HepG2 (cell line): Measurements from ENCODE around the gene ANAPC1. TPM values are rescaled to one million over a fixed set of nuclear protein-coding genes. Genes with fewer than 3 reads are reported as not detected.

Experiments used
- BCL6 ChIP-seq: IDR thresholded peaks from 2 replicates; pipeline ENCODE4 v1.6.1; 2016; ENCODE audit warnings: missing genetic modification reagents, missing compliant biosample characterization
- BRD4 ChIP-seq: sonication (generic); formaldehyde crosslinking; IDR thresholded peaks from 2 replicates; pipeline ENCODE4 v1.4.0; 2020; ENCODE audit warnings: missing genetic modification reagents
- KAT8 ChIP-seq: IDR thresholded peaks from 2 replicates; pipeline ENCODE4 v1.6.1; 2016; ENCODE audit warnings: missing genetic modification reagents, missing compliant biosample characterization
- KDM5B ChIP-seq: sonication (generic); formaldehyde crosslinking; IDR thresholded peaks from 2 replicates; pipeline ENCODE4 v1.4.0; 2020; ENCODE audit warnings: missing genetic modification reagents, mild to moderate bottlenecking, borderline replicate concordance
- MLXIP ChIP-seq: sonication (generic); formaldehyde crosslinking; IDR thresholded peaks from 2 replicates; pipeline ENCODE4 v1.9.0; 2021; ENCODE audit warnings: missing genetic modification reagents, borderline replicate concordance
- NCOA2 ChIP-seq: sonication (generic); formaldehyde crosslinking; IDR thresholded peaks from 2 replicates; pipeline ENCODE4 v1.8.0; 2022; ENCODE audit warnings: inconsistent platforms
- RBM22 ChIP-seq: fragments of 200-400 bp; formaldehyde crosslinking; optimal IDR thresholded peaks from 2 replicates; pipeline ENCODE3; 2017; ENCODE audit warnings: mild to moderate bottlenecking, low read length, moderate library complexity
- SCMH1 ChIP-seq: sonication (generic); formaldehyde crosslinking; IDR thresholded peaks from 2 replicates; pipeline ENCODE4 v1.9.0; 2021; ENCODE audit warnings: missing genetic modification reagents, mild to moderate bottlenecking, borderline replicate concordance
- TBX3 ChIP-seq: fragments of 450-650 bp; IDR thresholded peaks from 2 replicates; pipeline ENCODE4 v1.6.1; 2017; ENCODE audit warnings: antibody characterized with exemption, mild to moderate bottlenecking, inconsistent platforms, borderline replicate concordance
- ZBTB10 ChIP-seq: sonication (generic); formaldehyde crosslinking; IDR thresholded peaks from 2 replicates; pipeline ENCODE4 v1.4.0; 2020; ENCODE audit warnings: missing genetic modification reagents, borderline replicate concordance
- ZBTB4 ChIP-seq: sonication (generic); formaldehyde crosslinking; IDR thresholded peaks from 2 replicates; pipeline ENCODE4 v1.4.0; 2020; ENCODE audit warnings: missing genetic modification reagents, mild to moderate bottlenecking, borderline replicate concordance
- ZNF589 ChIP-seq: sonication (generic); formaldehyde crosslinking; conservative IDR thresholded peaks from 2 replicates; pipeline ENCODE4 v1.8.0; 2022; ENCODE audit warnings: mild to moderate bottlenecking, moderate library complexity, missing genetic modification reagents
- ZNF609 ChIP-seq: sonication (generic); formaldehyde crosslinking; IDR thresholded peaks from 2 replicates; pipeline ENCODE4 v1.4.0; 2020; ENCODE audit warnings: mild to moderate bottlenecking, missing genetic modification reagents, borderline replicate concordance
- polyA plus RNA-seq, 8 experiments: library from polyadenylated mRNA; depleted of rRNA in 3 of 8; stranded (reverse) in 7 of 8; unstranded in 1 of 8; fragments of >200 nt; fragmentation: Illumina TruSeq in 4 of 8; extraction: Trizol in 4 of 8; gene quantifications; 2 replicates each; pipeline versions ENCODE4 v1.2.1 to v1.2.3, GENCODE V29; 2011 to 2016; ENCODE audit warnings: low read depth in 4 of 8, missing spikeins in 1 of 8, mixed read lengths in 1 of 8; ENCODE audit not compliant: insufficient read depth in 1 of 8
- total RNA-seq, 5 experiments: library from RNA; depleted of rRNA; stranded (reverse); fragments of >200 nt; fragmentation: Illumina TruSeq; extraction: Trizol; gene quantifications; 2 replicates each; pipeline ENCODE4 v1.2.3, GENCODE V29; 2016; ENCODE audit warnings: low read depth in 1 of 5

ANAPC1 gene
- total and polyA plus RNA-seq, 2 of the 13 experiments (the other 11 are each of a cell fraction or from before 2014, with no cell fraction given), result 50.0 to 89.7 TPM

GRCh38 chr2:111897924-111898702 lies 14.1 kb upstream of the ANAPC1 start, which contains the start of gene MERTK (continued):
- TF ChIP-seq KAT8 (CRISPR knock-in tag) (peak; percentile 87; the same call in 1 of the 2 replicates), TBX3 (0 out of 2 replicates have a peak, but pooled peaks have one; percentile 12), ZNF609 (CRISPR knock-in tag) (no peak; the same call in 1 of the 2 replicates), NCOA2 (peak; percentile 45; the same call in 1 of the 2 replicates), ZBTB10 (CRISPR knock-in tag) (no peak), BCL6 (peak; percentile 72), SCMH1 (CRISPR knock-in tag) (no peak), ZNF589 (CRISPR knock-in tag) (no peak; the same call in 1 of the 2 replicates), RBM22 (peak; percentile 66), ZBTB4 (CRISPR knock-in tag) (peak; percentile 14; the same call in 1 of the 2 replicates), MLXIP (CRISPR knock-in tag) (no peak; the same call in 1 of the 2 replicates), BRD4 (peak; percentile 88; the same call in 1 of the 2 replicates), KDM5B (CRISPR knock-in tag) (no peak)
